WI38 (cell line): ENCODE measurements around the gene LDB2.

ENCODE experiments used
- H3K4me3 ChIP-seq: 2 replicates; pipeline ENCODE4 v1.5.1; 2011; ENCODE audit warnings: low read depth, mild to moderate bottlenecking, control low read depth, low read length
- TF ChIP-seq, protein P1 (sequence below): IDR thresholded peaks from 2 replicates; pipeline ENCODE4 v1.5.1; 2012; ENCODE audit warnings: low read depth, mild to moderate bottlenecking, control low read depth, low read length

LDB2 gene

DNA sequence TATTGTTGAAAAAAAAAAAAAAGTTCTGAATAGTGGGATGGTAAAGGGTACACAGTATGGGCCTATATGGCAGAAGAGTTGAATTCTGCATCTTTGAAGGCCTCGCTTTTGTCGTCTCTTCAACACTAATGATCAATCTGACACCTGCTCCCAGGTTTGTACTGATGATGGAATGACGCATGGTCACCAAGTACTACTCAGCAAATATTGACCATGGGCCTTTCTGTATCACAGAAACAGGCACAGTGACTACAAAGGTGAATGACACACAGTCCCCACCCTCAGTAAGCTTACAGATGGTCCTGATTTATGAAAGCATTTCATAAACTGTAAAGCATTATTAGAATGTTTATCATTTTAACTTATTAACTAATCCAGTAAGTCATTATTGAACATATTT lies 152.6 kb downstream of the LDB2 start:
- no peak overlapping the region for H3K4me3 ChIP-seq
- TF ChIP-seq, protein P1, sequence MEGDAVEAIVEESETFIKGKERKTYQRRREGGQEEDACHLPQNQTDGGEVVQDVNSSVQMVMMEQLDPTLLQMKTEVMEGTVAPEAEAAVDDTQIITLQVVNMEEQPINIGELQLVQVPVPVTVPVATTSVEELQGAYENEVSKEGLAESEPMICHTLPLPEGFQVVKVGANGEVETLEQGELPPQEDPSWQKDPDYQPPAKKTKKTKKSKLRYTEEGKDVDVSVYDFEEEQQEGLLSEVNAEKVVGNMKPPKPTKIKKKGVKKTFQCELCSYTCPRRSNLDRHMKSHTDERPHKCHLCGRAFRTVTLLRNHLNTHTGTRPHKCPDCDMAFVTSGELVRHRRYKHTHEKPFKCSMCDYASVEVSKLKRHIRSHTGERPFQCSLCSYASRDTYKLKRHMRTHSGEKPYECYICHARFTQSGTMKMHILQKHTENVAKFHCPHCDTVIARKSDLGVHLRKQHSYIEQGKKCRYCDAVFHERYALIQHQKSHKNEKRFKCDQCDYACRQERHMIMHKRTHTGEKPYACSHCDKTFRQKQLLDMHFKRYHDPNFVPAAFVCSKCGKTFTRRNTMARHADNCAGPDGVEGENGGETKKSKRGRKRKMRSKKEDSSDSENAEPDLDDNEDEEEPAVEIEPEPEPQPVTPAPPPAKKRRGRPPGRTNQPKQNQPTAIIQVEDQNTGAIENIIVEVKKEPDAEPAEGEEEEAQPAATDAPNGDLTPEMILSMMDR = no peak

DNA sequence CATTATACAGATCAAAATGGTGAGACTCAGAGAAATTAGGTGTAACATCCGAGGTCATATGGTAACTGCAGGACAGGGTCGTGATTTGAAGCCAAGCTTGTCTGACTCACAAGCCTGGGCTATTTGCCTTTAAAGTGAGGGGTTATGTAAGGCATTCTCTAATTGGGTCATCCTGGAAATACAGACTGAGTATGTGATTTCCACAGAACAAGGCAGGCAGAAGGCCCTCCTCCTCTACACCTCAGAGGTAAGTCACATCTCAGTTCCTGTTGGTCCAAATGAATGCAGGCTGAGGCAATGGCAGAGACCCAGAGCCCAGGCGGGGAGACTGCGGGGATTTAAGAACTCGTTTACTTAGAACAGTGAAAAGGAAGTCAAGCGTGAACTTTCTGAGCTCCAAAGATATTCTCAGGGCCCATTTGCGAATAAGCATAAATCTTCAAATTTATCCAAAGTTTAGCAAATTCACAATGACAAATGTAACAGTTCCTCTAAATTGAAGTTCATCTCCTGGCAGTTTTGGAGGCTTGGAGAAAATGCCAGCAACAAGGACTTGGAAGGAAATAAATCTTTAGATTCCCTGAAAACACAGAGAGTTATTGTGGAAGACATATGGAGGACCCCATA lies 153.3 kb downstream of the LDB2 start:
- no peak overlapping the region for H3K4me3 ChIP-seq
- TF ChIP-seq, protein P1 = no peak

DNA sequence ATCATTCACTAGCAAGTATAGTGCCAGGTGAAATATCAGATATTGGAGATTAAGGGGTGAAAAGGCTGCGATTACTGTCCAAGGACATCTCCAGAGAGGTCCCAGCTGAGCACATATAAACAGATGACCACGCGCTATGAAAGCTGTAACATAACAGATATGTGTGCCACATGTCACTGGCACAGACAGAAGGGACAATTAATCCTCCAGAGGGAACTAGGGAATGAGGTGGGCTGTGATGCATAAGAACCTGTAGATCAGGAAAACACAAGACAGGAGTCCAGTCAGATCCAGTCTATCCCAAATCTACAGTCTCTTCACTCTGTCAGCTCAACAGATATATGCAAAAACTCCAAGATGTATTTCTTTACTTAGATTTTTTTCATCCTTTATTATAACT lies 157.2 kb downstream of the LDB2 start:
- TF ChIP-seq, protein P1 = no peak
- H3K4me3 ChIP-seq = no peak overlapping the region

DNA sequence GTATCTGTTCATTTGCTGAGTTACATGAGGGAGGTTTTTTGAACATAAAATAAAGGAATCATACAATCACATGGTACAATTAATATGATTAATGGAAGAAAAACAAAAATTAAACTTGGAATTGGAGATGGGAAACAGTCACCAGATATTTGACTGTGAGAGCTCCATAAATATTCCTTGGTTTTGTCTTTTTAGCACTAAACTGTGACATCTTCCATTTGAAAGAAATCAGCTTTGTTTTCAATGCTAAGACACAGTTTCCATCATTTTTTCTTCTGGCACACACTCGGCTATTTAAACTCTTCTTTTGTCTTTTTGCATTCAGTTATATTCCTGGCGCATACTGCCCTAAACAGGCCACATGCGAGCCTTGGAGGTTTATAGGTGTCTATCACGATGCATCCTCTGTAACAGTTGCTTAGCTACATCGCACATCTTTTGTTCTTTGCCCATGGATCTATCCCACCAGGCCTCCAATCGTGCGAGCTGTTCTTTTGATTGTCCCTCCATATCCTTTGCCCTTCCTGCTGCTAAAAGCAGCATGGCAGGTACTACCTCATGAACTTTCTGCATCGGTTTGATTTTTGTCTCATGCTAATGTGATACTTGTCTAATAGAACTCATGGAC lies 158.3 kb downstream of the LDB2 start:
- TF ChIP-seq, protein P1 = no peak
- no peak overlapping the region for H3K4me3 ChIP-seq

DNA sequence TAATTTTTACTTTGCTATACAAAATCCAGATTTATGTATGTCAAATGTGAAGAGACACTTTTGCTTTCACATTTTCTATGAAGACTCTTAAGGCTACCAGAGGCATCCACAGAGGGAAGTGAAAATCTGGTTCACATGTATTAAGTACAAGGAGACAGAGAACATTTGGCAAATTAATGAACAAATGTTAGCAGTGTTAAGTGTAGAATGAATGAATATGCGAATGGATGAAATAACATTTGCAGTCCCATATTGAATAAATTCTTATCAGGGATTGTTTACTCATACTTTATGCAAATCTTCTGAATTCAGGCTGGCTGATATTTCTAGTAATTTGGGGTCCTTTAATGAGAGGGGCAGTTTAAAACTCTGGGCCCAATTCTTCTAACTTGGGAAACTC lies 159.9 kb downstream of the LDB2 start:
- no peak overlapping the region for H3K4me3 ChIP-seq
- TF ChIP-seq, protein P1 = no peak

DNA sequence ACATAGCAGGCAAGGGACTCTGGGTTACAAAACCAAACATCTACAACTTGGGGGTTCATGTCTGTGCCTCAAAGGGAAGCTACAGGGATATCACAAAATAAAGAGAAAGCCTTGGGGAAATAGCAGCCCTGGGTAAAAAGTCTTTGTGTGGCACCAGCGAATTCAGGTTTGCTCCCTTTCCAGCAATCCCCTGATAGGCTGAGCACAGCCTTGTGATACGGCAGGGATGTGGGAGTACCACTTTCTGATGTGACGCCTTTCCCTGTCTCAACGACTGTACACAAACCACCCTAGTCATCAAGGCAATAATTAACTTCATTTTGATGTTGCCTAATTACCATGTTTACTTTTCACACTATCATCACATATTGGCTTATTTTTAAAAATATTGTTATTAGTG lies 164.9 kb downstream of the LDB2 start:
- H3K4me3 ChIP-seq = no peak overlapping the region
- TF ChIP-seq, protein P1 = no peak

DNA sequence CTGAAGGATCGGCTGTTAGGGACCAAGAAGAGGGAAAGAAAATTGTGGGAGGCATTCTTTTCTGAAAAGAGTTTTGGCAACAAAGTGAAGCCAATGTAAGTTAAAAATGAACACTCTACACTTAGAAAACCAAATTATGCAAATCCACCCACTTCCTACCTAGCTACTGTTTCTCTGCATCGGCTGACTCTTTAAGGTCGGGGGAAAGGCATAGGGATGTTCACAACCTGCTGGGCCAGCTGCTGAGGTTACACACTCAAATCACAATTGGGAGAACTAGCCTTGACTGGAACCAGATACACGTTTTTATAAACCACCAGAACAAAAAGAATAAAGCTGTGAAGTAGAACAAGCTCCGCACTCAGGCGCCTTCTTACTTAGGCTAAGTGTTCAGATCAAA lies 165.7 kb downstream of the LDB2 start:
- H3K4me3 ChIP-seq = no peak overlapping the region
- TF ChIP-seq, protein P1 = no peak
